AG10803 (cell line): ENCODE data around the gene SLC26A8.
"Not testable (repeated sequence)": the region's sequence is repeated elsewhere in the genome, so short reads cannot be mapped to it uniquely, and the experiment has no call there.

Source experiments
- DNase-seq: peaks from one replicate; pipeline ENCODE4 v3.0.0; 2010; ENCODE audit warnings: low read depth
- H3K4me3 ChIP-seq: 2 replicates; pipeline ENCODE4 v1.5.1; 2011; ENCODE audit warnings: mild to moderate bottlenecking, low read length, control low read depth
- TF ChIP-seq, protein P1 (sequence below): conservative IDR thresholded peaks from 2 replicates; pipeline ENCODE4 v1.5.1; 2011; ENCODE audit warnings: mild to moderate bottlenecking, low read length, control low read depth, inconsistent platforms

Gene SLC26A8

DNA sequence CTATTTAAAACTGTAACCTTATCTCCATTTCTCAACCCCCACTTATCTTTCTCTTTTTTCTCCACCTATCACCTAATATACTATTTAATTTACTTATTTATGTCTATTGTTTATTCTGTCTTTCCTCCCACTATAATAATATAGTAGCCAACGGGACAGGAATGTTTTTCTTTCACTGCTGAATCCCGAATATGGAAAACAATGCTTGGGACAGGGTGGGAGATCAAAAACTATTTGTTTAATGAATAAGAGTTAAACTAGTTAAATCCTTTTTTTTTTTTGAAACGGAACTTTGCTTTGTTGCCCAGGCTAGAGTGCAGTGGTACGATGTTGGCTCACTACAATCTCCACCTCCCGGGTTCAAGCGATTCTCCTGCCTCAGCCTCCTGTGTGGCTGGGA lies 109.9 kb downstream of the SLC26A8 start:
- TF ChIP-seq, protein P1, sequence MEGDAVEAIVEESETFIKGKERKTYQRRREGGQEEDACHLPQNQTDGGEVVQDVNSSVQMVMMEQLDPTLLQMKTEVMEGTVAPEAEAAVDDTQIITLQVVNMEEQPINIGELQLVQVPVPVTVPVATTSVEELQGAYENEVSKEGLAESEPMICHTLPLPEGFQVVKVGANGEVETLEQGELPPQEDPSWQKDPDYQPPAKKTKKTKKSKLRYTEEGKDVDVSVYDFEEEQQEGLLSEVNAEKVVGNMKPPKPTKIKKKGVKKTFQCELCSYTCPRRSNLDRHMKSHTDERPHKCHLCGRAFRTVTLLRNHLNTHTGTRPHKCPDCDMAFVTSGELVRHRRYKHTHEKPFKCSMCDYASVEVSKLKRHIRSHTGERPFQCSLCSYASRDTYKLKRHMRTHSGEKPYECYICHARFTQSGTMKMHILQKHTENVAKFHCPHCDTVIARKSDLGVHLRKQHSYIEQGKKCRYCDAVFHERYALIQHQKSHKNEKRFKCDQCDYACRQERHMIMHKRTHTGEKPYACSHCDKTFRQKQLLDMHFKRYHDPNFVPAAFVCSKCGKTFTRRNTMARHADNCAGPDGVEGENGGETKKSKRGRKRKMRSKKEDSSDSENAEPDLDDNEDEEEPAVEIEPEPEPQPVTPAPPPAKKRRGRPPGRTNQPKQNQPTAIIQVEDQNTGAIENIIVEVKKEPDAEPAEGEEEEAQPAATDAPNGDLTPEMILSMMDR: no peak
- no peak overlapping the region for H3K4me3 ChIP-seq
- no peak for DNase-seq

GRCh38 chr6:35911871-35912653 lies 112.4 kb downstream of the SLC26A8 start:
- DNase-seq: peak; percentile 12

DNA sequence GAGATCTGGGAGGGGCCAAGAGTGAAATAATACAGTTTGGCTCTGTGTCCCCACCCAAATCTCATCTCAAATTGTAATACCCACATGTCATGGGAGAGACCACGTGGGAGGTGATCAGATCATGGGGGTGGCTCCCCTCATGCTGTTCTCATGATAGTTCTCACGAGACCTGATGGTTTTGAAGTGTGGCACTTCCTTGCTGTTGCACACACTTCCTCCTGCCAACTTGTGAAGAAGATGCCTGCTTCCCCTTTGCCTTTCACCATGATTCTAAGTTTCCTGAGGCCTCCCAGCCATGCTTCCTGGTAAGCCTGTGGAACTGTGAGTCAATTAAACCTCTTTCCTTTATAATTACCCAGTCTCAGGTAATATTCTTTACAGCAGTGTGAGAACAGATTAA lies 114.9 kb downstream of the SLC26A8 start:
- DNase-seq, H3K4me3 ChIP-seq: not testable (repeated sequence)

More at GRCh38 chr6:35911871-35912653, 112.4 kb downstream of the SLC26A8 start:
- TF ChIP-seq, protein P1: no peak
- no peak overlapping the region for H3K4me3 ChIP-seq

- not testable (repeated sequence) for H3K4me3 ChIP-seq, DNase-seq
Observed at GRCh38 chr6:35908753-35909401, 115.6 kb downstream of the SLC26A8 start.

- H3K4me3 ChIP-seq: no peak overlapping the region
- TF ChIP-seq, protein P1: no peak
- no peak for DNase-seq
Observed at GRCh38 chr6:35907750-35908149, 116.7 kb downstream of the SLC26A8 start.

DNA sequence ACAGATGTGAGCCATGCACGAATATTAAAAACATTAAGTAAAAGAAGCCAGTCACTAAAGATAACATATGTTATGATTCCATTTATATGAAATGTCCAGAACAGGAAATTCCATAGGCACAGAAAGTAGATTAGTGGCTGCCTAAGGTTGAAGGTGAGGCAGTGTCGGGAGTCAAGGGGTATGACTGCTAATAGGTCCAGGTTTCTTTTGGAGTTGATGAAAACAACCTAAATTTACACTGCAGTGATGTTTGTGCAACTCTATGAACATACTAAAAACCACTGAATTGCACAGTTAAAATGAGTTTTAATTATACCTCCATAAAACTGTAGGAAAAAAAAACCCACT lies 118.0 kb downstream of the SLC26A8 start:
- TF ChIP-seq, protein P1: no peak
- no peak overlapping the region for H3K4me3 ChIP-seq
- no peak for DNase-seq

GRCh38 chr6:35905841-35906498 lies 118.5 kb downstream of the SLC26A8 start:
- TF ChIP-seq, protein P1: no peak
- DNase-seq: no peak
- no peak overlapping the region for H3K4me3 ChIP-seq

DNA sequence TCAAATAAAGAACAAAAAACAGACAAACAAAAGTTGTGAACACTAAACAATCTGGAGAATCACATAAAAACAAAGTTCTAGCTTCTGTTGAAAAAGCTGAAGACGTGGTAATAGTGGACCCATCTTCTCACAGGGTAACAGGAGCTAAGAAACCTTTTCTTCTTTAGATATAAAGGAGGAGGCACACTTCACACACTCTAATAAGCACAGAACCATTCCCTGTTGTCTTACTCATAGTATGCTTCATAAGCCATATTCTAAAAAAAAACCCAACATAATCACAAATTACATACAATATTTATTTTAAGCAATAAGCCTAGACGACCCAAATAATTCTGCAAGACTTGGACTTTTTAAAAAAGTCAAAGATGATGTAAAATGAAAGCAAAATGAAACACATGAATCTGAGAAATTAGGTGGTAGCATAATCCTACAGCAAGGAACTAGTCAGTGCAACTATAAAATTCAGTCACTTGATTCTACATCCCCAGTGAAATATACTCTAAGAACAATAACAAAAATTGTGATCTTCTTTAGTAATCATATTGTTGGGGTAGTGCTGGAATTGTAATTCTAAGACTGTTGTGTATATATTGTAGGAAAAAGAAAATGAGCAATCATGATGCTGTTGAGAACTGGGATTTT lies 119.2 kb downstream of the SLC26A8 start:
- TF ChIP-seq, protein P1: no peak
- DNase-seq: no peak
- H3K4me3 ChIP-seq: no peak overlapping the region
